GM18861 (cell line): ENCODE data around the gene RAD51B.
"Not testable (repeated sequence)": the region's sequence is repeated elsewhere in the genome, so short reads cannot be mapped to it uniquely, and the experiment has no call there.

Source experiments
- ATAC-seq: cut with Tn5 transposase; IDR thresholded peaks from one replicate; pipeline ENCODE4 v1.9.1; 2021; ENCODE audit not compliant: unreplicated experiment

Gene RAD51B

GRCh38 chr14:67943947-67944346 is 124.4 kb downstream of the RAD51B start:
- ATAC-seq: no peak

GRCh38 chr14:67944605-67945004 is 125.0 kb downstream of the RAD51B start:
- ATAC-seq: no peak

GRCh38 chr14:67949771-67950170 is 130.2 kb downstream of the RAD51B start:
- ATAC-seq: no peak

- no peak for ATAC-seq
Measured at GRCh38 chr14:67950386-67950785, 130.8 kb downstream of the RAD51B start.

- no peak for ATAC-seq
Measured at GRCh38 chr14:67951529-67952135, 132.1 kb downstream of the RAD51B start.

GRCh38 chr14:67952381-67952780 is 132.8 kb downstream of the RAD51B start:
- no peak for ATAC-seq

GRCh38 chr14:67952786-67953185 is 133.2 kb downstream of the RAD51B start:
- ATAC-seq: no peak

GRCh38 chr14:67955261-67955660 is 135.7 kb downstream of the RAD51B start:
- ATAC-seq: no peak

- no peak for ATAC-seq
Measured at GRCh38 chr14:67957946-67958345, 138.4 kb downstream of the RAD51B start.

- ATAC-seq: no peak
Measured at GRCh38 chr14:67961676-67962075, 142.1 kb downstream of the RAD51B start.

GRCh38 chr14:67962215-67962644 is 142.7 kb downstream of the RAD51B start:
- ATAC-seq: no peak

GRCh38 chr14:67963545-67963944 is 144.0 kb downstream of the RAD51B start:
- no peak for ATAC-seq

- ATAC-seq: no peak
Measured at GRCh38 chr14:67963960-67964812, 144.6 kb downstream of the RAD51B start.

- no peak for ATAC-seq
Measured at GRCh38 chr14:67965696-67966095, 146.1 kb downstream of the RAD51B start.

- no peak for ATAC-seq
Measured at GRCh38 chr14:67967206-67967605, 147.6 kb downstream of the RAD51B start.

GRCh38 chr14:67967970-67968369 is 148.4 kb downstream of the RAD51B start:
- ATAC-seq: not testable (repeated sequence)

- no peak for ATAC-seq
Measured at GRCh38 chr14:67970923-67971322, 151.3 kb downstream of the RAD51B start.

- ATAC-seq: no peak
Measured at GRCh38 chr14:67971627-67972625, 152.3 kb downstream of the RAD51B start.

- ATAC-seq: no peak
Measured at GRCh38 chr14:67973436-67973835, 153.9 kb downstream of the RAD51B start.

GRCh38 chr14:67975470-67975869 is 155.9 kb downstream of the RAD51B start:
- ATAC-seq: no peak

- ATAC-seq: no peak
Measured at GRCh38 chr14:67977434-67978034, 158.0 kb downstream of the RAD51B start.
